ENCODE data around the gene BRDT.

BRDT gene

DNA sequence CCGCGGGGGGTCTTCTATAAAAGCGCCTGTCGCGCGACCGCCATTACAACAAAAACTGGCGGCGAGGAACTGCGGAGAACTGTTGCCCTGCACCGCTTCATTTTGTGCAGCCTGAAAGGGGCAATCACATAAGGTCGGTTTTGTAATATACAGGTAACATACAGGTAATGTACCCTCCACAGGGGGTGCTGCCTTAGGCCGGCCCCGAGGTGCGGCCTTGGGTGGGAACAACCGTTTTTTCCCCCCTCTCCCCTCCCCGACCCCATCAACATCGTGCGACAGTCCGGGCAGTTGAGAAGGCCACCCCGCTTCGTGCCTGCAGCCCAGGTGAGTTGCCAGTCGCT, at the start of gene BRDT:
Gene BRDT, plus strand, starts transcription at position 46 of the 344 bp plus-strand sequence. CDS start 13,354 bp downstream, outside the sequence.
- DNase-seq = no peak

DNA sequence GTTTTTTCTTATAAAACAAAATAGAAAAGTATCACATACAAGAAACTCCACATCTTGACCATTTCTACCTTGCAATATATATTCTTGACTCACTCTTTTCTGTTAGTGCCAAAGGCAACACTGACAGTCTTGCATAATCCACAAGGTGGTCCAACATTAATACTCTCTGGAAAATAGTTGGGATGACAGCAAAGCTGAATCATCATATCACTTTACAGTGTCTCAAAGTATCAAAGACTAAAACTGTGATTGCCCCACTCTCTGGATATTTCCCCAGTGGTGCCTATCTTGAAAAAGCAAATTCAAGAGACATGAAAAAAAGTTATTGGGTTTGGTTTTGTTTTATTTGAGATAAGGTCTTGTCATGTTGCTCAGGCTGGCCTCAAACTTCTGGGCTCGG, 48.6 kb upstream of the BRDT start:
- no peak for DNase-seq

DNA sequence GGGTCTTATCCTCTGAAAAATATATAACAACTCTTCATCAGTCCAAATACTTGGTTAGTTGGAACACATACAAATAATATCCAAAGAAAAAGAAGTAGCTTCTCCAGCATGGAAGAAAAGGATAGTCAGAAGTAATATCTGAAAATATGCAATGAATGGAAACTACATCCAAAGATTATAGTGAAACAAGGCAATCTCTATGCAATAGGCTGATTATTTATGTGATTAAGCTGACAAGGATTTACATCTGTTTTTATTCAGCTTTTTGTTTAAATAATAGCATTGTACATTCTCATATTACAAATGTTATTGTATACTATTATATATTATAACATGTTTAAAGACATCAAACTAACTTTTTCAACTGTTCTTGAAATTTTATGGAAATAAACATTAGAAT, 48.0 kb upstream of the BRDT start:
- no peak for DNase-seq

DNA sequence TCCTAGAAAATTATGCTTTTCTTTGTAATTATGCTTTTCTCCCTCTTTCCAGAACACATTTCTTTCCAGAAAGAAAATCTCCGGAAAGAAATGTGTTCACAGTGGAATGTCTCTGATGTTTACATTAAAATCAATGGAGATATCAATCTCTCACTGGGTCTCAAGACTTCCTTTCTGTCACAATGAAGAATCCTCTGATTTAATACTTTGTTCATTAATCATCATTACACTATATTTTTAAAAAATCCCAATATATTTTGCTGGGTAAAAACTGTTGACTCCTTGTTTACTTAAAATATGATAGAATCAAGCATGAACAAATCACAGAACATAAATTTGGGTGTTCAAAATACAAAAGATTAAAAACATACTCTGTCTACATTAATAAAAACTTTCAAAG, 36.9 kb upstream of the BRDT start:
- no peak for DNase-seq

DNA sequence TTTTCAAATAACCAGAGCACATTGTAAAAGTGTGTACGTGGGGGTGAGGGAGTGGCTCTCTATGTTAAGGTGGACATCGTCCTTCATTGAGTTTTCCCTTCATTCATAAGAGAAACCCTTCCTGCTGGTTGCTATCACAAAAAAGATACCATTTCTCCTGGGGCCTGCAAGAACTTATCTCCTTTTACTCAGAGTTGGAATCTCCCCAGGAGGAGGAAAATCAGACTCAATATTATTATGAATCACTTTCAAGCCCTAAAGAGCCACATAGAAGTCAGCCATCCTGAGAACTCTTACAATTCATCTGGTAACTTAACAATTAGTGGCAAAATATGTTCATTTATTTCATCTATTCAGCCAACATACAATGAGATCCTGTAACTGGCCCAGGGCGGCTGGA, 36.2 kb upstream of the BRDT start:
- DNase-seq = no peak

DNA sequence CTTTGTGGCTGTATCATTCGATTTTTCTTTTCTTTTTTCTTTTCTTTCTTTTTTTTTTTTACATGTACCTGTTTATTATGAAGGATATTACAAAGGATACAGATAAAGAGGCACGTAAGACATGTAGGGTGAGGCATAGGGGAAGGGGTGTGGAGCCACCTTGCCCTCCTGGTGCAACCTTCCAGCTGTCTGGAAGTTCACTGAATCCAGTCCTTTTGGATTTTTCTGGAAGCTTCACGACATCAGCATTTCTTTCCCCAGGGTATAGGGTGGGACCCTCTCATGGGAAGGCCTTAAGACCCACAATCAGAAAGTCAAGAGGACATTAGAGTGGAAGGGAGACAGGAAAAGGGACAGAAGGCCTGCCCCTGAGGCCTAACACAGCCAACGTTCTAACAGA, 33.2 kb upstream of the BRDT start:
- DNase-seq = no peak

DNA sequence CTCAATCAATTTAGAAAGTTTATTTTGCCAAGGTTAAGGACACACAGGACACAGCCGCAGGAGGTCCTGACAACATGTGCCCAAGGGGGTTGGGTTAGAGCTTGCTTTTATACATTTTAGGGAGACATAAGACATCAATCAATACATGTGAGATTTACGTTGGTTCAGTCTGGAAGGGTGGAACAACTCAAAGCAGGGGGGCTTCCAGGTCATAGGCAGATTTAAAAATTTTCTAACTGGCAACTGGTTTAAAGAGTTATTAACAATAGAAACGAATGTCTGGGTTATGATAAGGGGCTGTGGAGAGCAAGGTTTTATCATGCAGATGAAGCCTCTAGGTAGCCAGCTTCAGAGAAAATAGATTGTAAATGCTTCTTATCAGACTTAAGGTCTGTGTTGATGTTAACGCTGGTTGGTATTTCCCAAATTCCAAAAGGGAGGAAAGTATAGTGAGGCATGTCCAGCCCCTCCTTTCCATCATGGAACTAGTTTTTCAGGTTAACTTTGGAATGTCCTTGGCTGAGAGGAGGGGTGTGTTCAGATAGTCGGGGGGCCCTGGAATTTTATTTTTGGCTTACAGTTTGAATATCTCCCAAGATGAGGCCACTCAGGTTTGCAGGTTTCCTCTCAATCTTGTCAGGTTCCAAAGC, 32.3 kb upstream of the BRDT start:
- DNase-seq = no peak

DNA sequence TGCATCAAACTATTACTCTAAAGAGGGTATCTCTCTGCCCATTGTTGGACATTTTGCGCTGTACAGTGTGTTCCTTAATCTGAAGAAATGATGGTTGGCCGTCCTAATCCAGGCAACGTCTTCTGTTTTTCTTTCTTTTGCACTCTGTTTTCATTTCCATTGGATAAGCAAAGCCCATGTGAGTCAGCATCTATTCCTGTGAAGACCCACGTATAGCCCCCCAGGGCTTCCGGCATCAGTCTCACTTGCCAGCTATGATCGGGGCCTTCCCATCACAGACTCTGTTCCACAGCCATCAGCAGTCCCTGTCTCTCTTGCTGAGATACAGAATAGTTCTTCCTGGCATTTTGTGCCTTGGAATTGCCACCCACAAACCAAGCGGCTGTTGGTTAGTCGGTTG, 29.2 kb upstream of the BRDT start:
- no peak for DNase-seq

DNA sequence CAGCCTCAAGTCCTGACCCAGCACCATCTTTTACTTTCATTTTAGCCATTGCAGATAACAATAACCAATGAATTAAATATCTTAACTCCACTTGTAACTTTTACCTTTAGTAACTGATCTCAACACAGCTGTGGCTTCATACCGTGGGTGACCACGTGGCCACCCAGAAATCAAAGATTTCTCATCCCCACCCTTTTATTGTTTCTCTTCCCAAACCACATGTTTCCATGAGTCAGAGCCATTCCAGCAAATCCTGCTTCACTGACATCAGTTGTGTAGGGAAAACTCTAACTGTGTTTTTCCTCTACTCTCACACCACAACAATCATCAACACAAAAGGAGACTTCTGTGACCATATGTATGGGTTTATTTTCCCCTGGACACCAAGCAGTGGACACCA, 25.1 kb upstream of the BRDT start:
- DNase-seq = no peak

DNA sequence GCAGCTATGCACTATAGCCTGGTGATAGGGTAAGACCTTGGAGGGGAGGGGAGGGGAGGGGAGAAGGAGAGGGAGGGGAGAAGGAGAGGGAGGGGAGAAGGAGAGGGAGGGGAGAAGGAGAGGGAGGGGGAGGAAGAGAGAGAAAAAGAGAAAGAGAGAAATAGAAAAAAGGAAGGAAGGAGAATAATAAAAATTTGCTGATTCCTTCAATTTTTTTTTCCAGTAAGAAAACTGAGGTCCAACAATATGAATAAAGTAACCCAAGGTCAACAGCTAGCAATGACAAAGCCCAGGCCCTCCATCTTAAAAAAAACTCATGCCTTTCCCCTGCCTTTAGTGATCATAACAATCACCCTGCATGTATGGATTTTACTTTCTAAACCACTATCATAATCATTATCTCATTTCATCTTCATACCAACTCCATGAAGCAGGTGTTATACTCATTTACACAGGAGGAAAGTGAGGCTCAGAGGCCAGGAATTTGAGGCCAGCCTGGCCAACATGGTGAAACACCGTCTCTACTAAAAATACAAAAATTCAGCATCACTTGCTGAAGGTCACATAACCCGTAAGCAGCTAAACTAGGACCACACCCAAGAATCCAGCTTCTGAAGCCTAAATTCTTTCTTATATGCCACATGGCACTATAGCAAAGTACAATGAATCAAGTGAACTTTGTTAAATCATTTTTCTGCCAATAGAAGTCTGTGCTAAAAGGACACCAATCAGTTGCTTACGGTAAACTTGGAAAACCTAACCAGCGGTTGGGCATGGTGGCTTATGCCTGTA, 23.4 kb upstream of the BRDT start:
- no peak for DNase-seq

DNA sequence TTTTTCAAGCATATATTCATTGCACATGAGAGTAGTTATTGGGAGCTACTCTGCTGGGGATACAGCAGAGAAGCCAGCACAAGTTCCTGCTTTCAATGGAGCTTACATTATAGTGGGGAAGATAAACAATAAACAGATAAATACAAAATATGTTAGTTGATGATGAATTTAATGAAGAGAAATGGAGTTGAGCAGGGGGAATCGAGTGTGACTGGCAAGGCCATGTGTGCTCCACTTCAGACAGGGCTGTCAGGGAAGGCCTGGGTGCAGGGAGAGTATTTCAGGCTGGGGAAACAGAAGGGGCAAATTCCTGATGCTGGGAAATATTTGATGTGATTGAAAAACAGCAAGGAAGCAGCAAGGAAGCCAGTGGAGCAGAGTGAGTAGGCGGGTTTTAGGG, 21.2 kb upstream of the BRDT start:
- no peak for DNase-seq

DNA sequence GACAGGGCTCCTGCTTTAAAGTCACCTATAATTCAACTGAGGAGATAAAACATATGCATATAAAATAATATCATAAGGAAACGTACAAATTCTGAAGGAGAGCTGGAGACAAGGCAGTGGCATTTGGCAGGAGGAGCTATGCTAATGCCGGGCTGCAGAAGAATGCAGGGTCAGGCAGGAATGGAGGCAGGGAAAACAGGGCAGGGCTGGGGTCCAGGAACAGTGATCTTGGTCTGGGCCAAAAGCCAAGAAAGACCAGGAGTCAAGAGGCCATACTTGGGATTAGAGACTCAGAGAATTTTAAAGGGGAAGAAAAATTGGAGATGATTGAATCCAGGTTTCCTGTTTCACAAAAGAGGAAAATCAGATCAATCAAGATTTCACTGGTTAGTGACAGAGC, 20.0 kb upstream of the BRDT start:
- no peak for DNase-seq

DNA sequence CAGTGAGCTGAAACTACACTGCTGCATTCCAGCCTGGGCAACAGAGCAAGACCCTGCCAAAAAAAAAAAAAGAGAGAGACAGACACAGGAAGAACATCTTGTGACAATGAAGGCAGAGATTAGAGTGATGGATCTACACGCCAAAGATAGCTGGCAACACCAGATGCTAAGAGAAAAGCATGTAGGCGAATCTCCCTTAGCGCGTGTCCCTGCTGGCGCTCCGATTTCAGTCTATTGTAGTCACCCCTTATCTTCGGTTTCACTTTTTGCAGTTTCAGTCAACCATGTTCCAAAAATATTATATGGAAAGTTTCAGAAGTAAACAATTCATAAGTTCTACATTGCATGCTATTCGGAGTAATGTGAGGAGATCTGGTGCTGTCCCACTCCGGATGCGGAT, 11.6 kb upstream of the BRDT start:
- no peak for DNase-seq

DNA sequence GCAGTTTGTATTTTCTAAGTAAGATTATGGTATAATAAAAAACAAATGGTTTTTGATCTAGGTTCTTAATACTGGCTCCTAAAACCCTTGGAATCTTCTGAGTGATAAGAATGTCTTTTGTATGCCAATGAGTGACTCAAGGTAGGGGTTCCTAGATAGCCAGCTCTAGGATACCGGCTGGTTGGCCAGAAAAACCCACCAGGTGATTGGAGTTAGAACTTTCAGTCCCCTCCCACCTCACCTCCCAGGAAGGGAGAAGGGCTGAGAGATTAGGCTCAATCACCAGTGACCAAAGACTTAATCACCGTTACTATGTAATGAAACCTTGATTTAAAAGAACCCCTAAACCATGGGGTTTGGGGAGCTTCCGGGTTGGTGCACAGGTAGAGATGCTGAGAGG, 8.7 kb upstream of the BRDT start:
- no peak for DNase-seq

DNA sequence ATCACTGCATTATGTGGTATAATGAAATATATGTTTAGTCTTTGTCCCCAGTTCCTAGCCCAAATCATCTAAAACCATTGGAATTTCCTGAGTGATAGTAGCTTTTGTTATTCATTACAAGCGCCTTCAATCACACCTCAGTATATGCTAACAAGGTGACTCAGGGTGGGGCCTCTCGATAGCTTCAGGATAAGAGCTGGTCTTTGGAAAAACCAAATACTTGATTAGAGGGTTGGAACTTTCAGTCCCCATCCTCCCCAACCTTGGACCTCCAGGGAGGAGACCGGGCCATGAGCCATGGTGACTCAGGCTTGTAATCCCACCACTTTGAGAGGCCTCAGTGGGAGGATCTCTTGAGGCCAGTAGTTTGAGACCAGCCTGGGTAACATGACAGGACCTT, 5.1 kb upstream of the BRDT start:
- no peak for DNase-seq

DNA sequence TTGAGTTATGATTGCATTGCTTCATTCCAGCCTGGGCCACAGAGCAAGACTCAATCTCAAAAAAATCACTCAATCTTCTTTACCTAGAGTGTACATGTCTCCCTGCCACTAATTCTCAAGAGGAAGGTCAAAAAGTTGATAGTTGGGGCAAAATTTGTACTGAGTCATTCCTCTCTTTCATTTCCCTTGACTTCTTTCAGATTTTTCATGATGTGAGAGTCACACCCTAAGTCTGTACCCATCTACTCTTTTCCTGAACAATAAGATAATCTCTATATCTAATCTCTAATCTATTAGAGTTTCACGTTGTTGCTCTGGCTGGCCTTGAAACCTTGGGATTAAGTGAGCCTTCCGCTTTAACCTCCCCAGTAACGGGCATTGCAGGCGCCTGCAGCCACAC, 1.1 kb upstream of the BRDT start:
- no peak for DNase-seq

DNA sequence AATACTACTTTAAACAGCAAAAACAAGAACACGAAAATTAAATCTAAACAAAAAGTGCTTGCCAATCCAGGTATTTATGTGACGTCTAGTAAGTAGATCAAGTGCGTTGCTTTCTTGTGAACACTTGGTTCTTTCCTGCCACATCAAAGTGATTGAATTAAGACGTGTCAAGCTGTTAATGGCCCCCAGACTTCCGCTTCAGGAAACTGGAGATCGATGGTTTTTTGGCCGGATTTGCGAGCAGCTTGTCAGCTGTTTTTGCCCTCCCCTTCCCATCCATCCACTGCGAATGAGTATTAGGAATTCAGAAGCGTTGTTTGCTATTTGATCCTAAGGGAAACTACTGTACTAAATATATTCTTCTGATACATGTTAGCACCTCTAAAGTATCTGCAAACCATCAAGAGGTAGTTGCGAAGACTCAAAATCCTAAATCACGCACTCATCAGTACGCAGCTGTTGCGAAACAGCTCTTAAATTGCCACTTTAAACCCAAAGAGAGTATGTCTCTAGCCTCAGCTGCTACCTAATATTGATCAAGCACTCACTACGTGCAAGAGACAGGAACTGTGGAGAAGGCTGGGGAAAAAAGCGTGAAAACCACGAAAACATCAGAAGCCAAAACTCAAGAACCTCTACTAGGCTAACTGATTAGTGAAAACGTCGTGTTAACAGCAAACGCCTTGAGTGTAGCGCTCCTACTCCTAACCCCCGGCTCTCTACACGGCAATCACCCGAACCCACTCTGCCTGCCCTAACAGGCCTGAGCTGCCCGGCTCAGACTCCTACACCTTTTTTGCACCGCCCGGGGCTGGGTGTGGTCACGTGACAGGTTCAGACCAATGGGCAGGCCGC, 473 bp upstream of the BRDT start:
- no peak for DNase-seq

DNA sequence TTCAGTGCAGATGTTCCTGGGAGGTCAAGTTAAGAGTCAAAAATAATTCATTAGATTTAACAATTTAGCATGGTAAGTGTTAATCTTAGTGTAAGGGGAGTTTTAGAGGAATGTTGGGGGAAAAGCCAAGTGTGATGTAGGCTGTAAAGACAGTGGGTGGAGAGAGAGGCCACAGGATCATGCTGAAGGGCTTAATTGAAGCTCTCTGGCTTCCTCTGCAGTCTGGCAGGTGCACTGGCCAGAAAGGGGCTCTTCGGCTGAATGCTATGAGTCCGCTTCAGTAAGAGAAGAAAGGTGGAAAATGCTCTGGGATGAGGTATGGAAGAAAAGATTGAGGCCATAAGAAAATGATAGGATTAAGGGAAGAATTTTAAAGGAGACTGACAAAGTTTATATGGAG, 3.0 kb downstream of the BRDT start:
- no peak for DNase-seq

DNA sequence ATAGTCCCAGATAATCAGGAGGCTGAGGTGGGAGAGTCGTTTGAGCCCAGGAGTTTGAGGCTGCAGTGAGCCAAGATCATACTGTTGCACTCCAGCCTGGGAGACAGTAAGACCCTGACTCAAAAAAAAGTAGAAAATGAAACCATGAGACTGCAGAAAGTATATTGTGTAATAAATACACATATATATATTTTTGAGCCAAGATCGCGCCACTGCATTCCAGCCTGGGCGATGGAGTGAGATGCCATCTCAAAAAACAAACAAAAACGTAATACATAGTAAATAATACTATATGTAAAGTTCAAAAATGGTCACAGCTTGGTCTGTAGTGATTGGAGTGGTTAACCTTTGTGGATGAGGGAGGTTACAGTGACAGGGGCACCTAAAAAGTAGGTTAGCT, 9.7 kb downstream of the BRDT start:
- no peak for DNase-seq

DNA sequence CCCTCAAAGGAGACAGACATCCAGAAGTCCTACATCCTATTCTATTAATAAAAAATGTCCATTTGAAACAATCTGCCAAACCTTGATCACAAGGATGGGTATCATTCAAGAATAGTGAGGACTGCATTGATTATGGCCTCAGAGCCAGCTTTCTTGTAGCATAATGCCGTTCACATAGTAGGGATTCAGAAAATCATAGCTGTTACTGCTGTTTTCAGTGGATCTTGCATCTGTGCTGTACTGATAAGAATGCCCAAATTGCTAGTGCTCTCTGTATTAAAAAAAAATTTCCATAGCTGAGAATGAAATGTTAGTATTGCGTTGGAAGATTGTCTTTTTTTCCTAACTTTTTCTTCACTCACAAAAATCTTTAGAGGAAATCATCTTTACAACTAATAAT, 19.1 kb downstream of the BRDT start:
- DNase-seq = no peak

DNA sequence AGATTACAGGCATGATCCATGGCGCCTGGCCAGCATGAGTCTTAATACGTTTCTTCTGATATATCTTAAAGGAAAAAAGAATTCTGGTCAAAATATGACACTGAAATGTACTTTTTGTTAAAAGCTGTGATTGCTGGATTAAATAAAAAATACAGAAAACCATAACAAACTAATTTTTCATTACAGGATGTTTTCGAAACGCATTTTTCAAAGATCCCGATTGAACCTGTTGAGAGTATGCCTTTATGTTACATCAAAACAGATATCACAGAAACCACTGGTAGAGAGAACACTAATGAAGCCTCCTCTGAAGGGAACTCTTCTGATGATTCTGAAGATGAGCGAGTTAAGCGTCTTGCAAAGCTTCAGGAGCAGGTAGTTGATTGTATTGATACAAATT, 30.2 kb downstream of the BRDT start:
- no peak for DNase-seq

DNA sequence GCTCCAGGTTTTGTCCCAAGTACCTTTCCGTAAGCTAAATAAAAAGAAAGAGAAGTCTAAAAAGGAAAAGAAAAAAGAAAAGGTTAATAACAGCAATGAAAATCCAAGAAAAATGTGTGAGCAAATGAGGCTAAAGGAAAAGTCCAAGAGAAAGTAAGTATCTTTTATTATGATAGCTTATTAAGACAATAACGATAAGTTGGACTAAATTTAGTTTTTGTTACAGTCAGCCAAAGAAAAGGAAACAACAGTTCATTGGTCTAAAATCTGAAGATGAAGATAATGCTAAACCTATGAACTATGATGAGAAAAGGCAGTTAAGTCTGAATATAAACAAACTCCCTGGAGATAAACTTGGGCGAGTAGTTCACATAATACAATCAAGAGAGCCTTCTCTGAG, 31.5 kb downstream of the BRDT start:
- DNase-seq = no peak

DNA sequence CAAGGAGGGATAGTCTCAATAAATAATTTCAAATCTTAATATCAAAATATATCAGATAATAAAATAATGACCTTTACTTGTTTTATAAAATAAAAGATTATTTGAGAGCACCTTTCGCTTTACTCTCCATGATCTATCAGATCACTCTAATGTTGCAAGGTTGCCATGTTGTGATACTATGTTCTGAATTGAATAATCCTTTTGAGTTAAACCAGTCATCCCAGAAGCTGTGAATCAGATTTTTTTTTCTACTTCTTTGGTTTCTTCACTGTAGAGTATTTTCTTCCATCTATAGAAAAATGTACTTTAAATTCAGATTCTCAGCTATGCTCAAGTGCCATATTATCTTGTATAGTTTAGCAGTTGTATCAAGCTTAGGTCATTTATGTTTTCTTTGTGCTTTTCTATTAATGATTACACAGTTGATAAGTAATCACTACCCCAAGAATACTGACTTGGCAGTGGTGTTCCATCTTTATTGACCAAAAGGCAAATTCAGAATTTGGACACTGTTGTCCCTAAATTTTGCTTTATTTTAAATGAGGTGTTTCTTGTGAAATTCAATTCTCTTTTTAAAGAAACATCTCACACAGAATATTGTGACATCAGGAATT, 32.9 kb downstream of the BRDT start:
- DNase-seq = no peak

DNA sequence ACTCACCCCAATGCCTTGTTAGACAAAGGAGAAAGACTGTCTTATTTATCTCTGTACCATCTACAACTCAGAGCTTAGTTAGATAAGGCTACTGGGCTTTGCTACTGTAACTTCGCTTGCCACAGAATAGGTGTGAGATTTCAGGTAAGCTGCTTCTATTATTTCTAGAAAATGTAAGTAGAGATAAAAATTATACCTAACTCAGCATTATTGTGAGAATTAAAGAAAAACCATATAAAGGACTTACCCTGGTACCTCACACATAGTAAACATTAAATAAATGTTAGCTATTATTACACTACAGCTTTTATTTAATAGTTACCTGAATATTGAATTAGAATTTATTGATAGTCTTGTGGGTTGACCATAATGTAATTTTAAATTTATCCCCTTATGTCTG, 44.1 kb downstream of the BRDT start:
- DNase-seq = no peak
